ENCODE measurements around the gene WAPL. TPM values are rescaled to one million over a fixed set of nuclear protein-coding genes. Genes with fewer than 3 reads are reported as not detected.

WAPL gene
- total and polyA plus RNA-seq, 2 of the 13 experiments (the other 11 are each of a cell fraction or from before 2014, with no cell fraction given) = 13.2 to 43.5 TPM

- TF ChIP-seq SALL1 (CRISPR knock-in tag; IDR thresholded peaks at IDR 0.05) (0 out of 2 replicates have a peak, but pooled peaks have one; percentile 15), ZNF18 (CRISPR knock-in tag; IDR thresholded peaks at IDR 0.05; ENCODE audit: insufficient replicate concordance) (peak; percentile 39), MXD1 (CRISPR knock-in tag; IDR thresholded peaks at IDR 0.05) (peak; percentile 60; the same call in 1 of the 2 replicates), AGO2 (optimal IDR thresholded peaks at IDR 0.05; ENCODE audit: low read depth, low read length) (peak; percentile 93), ZNF331 (CRISPR knock-in tag; IDR thresholded peaks at IDR 0.05) (0 out of 2 replicates have a peak, but pooled peaks have one; percentile 4), ZNF234 (CRISPR knock-in tag; conservative IDR thresholded peaks at IDR 0.05) (peak; percentile 14; the same call in 1 of the 2 replicates), PRDM4 (CRISPR knock-in tag; IDR thresholded peaks at IDR 0.05; ENCODE audit: borderline replicate concordance) (no peak), ZNF274 (CRISPR knock-in tag; IDR thresholded peaks at IDR 0.05) (peak; percentile 5; the same call in 1 of the 2 replicates), STAG1 (CRISPR knock-in tag; IDR thresholded peaks at IDR 0.05) (peak; percentile 17; the same call in 1 of the 2 replicates), SNAI1 (CRISPR knock-in tag; IDR thresholded peaks at IDR 0.05; ENCODE audit: borderline replicate concordance) (peak; percentile 92; the same call in 1 of the 2 replicates), RCOR2 (CRISPR knock-in tag; IDR thresholded peaks at IDR 0.05) (peak; percentile 61; the same call in 1 of the 2 replicates), ZNF879 (CRISPR knock-in tag; IDR thresholded peaks at IDR 0.05) (0 out of 2 replicates have a peak, but pooled peaks have one; percentile 47), NR2F1 (CRISPR knock-in tag; IDR thresholded peaks at IDR 0.05) (no peak), ZSCAN12 (CRISPR knock-in tag; IDR thresholded peaks at IDR 0.05) (0 out of 2 replicates have a peak, but pooled peaks have one; percentile 20), HOXA9 (CRISPR knock-in tag; IDR thresholded peaks at IDR 0.05; ENCODE audit: borderline replicate concordance) (0 out of 2 replicates have a peak, but pooled peaks have one; percentile 21), CENPT (CRISPR knock-in tag; IDR thresholded peaks at IDR 0.05; ENCODE audit: low read depth) (no peak), SIN3A (IDR thresholded peaks at IDR 0.05; ENCODE audit: borderline replicate concordance, low read depth, low read length) (peak; percentile 47; the same call in 1 of the 2 replicates), AGO1 (IDR thresholded peaks at IDR 0.05; ENCODE audit: low read depth, low read length, poor library complexity, severe bottlenecking) (peak; percentile 56), ZNF414 (CRISPR knock-in tag; IDR thresholded peaks at IDR 0.05) (peak; percentile 55; the same call in 1 of the 2 replicates), ZNF790 (CRISPR knock-in tag; IDR thresholded peaks at IDR 0.05; ENCODE audit: borderline replicate concordance) (no peak)
These were observed 120.6 kb downstream of the WAPL start (continued) for GRCh38 chr10:86400705-86401587.
